ENCODE data around the gene BCAP31. TPM values are rescaled to one million over a fixed set of nuclear protein-coding genes. Genes with fewer than 3 reads are reported as not detected.
"Not testable (repeated sequence)": the region's sequence is repeated elsewhere in the genome, so short reads cannot be mapped to it uniquely, and the experiment has no call there.

BCAP31 gene
- total RNA-seq, 1 donor from 2014 or later, result 126 TPM

DNA sequence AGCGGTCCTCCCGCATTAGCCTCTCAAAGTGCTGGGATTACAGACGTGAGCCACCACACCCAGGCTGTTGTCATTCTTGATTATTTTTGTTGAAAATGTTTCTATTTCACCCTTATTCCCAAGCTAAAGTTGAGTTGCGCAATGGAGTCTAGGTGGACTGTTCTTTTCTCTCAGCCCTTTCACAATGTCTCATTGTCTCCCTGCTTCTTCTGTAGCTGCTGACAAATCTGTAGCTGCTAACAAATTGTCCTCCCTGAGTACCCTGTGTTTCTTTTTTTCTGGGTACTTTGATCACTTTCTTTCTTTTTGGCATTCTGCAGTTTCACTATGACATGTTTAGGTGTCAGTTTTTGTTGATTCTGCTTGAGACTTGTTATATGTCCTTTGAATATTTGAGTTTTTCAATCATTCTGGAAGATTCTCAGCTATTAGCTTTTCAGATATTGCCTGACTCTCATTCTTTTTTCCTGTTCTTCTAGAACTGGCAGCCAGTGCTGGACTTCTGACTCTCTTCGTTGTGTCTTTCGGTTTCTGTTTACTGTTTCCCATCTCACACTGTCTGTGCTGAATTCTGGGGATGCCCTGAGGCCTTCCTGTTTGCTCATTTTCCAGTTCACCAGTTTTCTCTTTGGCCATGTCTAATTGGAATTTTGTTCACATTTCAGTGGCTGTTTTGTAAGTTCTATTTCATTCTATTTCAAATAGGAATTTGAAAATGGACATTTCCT, 7.1 kb upstream of the BCAP31 start:
- Histone ChIP-seq H3K27me3 (no peaks in the 10 kb centered on the region), H3K4me3 (no peak overlapping the region), H3K9me3 (no peaks in the 10 kb centered on the region), H3K36me3 (no peaks in the 10 kb centered on the region), H3K27ac (no peak overlapping the region), H3K4me1 (peaks cover 20% of the 10 kb centered on the region)
- TF ChIP-seq POLR2A (IDR thresholded peaks at IDR 0.05) (no peak), POLR2AphosphoS5 (IDR thresholded peaks at IDR 0.05; ENCODE audit: insufficient read depth in 1 of 2, low read depth in 1 of 2) (no peak)
- TF ChIP-seq, protein P1, sequence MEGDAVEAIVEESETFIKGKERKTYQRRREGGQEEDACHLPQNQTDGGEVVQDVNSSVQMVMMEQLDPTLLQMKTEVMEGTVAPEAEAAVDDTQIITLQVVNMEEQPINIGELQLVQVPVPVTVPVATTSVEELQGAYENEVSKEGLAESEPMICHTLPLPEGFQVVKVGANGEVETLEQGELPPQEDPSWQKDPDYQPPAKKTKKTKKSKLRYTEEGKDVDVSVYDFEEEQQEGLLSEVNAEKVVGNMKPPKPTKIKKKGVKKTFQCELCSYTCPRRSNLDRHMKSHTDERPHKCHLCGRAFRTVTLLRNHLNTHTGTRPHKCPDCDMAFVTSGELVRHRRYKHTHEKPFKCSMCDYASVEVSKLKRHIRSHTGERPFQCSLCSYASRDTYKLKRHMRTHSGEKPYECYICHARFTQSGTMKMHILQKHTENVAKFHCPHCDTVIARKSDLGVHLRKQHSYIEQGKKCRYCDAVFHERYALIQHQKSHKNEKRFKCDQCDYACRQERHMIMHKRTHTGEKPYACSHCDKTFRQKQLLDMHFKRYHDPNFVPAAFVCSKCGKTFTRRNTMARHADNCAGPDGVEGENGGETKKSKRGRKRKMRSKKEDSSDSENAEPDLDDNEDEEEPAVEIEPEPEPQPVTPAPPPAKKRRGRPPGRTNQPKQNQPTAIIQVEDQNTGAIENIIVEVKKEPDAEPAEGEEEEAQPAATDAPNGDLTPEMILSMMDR (IDR thresholded peaks at IDR 0.05), result no peak
- intact Hi-C loops (cut with DNase I), result no loop called here
- no peak for DNase-seq (ENCODE audit: extremely low spot score in 2 of 2)

DNA sequence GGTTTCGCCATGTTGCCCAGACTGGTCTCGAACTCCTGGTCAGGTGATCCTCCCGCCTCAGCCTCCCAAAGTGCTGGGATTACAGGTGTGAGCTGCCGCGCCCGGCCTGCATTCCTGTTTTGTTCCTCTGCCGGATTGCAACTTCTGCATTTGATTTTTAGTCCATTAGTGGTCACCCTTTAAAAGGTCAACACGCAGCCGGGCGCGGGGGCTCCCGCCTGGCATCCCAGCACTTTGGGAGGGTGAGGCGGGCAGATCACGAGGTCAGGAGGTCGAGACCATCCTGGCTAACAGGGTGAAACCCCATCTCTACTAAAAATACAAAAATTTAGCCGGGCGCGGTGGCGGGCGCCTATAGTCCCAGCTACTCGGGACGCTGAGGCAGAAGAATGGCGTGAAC, 5.9 kb upstream of the BCAP31 start:
- H3K27ac ChIP-seq; H3K36me3 ChIP-seq; DNase-seq (ENCODE audit: extremely low spot score in 2 of 2); H3K27me3 ChIP-seq; H3K4me3 ChIP-seq; H3K9me3 ChIP-seq; intact Hi-C loops (cut with DNase I): not testable (repeated sequence)
- peaks cover 31% of the 10 kb centered on the region for H3K4me1 ChIP-seq

DNA sequence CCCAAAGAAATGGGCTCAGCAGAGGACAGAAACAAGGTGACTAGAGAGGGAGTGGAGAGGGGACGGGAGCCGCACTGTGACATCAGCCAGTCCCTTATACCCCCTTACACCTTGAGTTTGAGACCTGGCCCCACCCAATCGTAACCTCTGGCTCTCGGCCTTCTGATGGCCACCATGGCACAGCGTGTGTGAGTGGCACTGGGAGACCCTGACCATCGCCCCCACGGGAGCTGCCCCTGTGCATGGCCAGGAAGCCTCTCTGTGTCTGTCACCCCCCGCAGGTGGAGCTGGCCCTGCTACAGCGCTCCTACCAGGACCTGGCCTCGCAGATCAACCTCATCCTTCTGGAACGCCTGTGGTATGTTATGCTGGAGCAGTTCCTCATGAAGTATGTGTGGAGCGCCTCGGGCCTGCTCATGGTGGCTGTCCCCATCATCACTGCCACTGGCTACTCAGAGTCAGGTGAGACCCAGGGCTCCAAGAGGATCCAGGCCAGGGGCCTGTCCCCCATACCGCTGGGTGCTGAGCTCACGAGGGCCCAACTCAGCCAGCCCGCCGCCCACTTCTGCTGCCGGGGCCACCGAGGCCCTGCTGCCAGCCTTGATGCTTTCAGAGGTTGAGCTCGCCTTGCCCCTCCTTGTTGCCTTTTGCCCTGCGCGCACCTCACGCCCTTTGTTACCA, 4.9 kb upstream of the BCAP31 start:
- DNase-seq (ENCODE audit: extremely low spot score in 2 of 2), result no peak
- Histone ChIP-seq H3K9me3 (no peaks in the 10 kb centered on the region), H3K4me3 (no peak overlapping the region), H3K27ac (no peak overlapping the region), H3K36me3 (no peaks in the 10 kb centered on the region), H3K4me1 (peaks cover 36% of the 10 kb centered on the region), H3K27me3 (no peaks in the 10 kb centered on the region)
- TF ChIP-seq, protein P1 (IDR thresholded peaks at IDR 0.05), result no peak
- intact Hi-C loops (cut with DNase I), result no loop called here

DNA sequence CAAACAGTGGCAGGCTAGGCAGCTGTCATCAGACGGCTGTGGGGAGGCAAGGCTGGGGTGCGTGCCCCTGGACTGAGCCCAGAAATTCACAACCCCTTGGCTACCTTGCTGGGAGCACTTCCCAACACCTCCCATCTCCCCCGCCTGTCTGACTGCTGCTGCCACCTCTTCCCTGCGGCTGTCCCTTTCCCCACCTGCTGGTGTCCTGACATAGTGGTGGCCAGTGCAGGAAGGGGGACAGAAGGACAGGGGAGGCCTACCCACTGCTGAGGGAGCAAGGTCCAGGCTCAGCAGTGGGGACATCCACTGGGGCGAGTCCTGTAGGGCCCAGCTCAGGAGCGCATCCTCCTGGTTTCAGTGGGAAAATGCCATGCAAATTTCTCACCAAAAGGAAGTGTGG, 3.9 kb upstream of the BCAP31 start:
- no peak for DNase-seq (ENCODE audit: extremely low spot score in 2 of 2)
- TF ChIP-seq POLR2AphosphoS5 (IDR thresholded peaks at IDR 0.05; ENCODE audit: insufficient read depth in 1 of 2, low read depth in 1 of 2), result no peak
- TF ChIP-seq POLR2A (IDR thresholded peaks at IDR 0.05), result no peak
- TF ChIP-seq, protein P1 (IDR thresholded peaks at IDR 0.05), result no peak
- intact Hi-C loops (cut with DNase I), result no loop called here
- Histone ChIP-seq H3K4me3 (no peak overlapping the region), H3K9me3 (no peaks in the 10 kb centered on the region), H3K27ac (no peak overlapping the region), H3K36me3 (no peaks in the 10 kb centered on the region), H3K4me1 (peaks cover 37% of the 10 kb centered on the region), H3K27me3 (no peaks in the 10 kb centered on the region)

DNA sequence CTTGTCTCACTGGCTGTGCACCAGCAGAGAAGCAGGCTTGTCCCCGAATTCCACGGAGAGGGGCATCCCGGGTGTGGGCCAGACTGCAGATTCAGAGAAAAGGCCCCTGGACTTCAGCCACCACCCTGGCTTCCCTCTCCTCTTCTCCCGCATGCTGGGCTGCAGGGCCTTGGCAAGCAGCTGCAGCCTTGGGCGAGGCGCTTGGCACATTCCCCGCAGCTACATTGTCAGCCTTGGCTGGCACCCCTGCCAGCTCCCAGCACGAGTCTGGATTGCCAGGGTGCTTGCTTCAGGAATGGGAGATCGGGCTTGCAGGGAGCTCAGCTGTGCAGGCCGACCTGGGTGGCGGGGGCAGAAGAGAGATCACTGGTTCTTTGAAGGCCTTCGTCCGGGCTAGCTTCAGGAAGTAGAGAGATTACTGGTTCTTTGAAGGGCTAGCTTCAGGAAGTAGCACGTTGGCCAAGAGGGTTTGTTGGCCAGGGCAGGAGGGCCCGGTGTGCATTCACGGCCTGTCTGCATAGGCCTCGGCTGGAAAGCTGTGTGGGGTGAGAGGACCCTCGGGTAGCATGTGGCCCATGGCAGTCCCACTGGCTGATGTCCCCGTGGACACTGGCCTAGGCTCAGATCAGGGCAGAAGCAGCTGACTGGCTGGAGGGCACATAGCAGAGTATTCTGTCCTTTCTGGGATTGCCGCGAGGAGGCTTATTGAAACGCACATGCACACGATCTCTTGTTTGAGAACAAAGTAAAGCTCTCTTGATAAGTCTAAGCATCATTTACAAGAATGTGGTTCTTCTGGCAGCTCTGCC, 3.1 kb upstream of the BCAP31 start:
- H3K4me3 ChIP-seq, result peak overlapping the region; percentile 17 to 63
- H3K27ac ChIP-seq, result peak overlapping the region; percentile 78
- H3K27me3 ChIP-seq, result no peaks in the 10 kb centered on the region
- intact Hi-C loops (cut with DNase I), result no loop called here
- no peaks in the 10 kb centered on the region for H3K36me3 ChIP-seq
- H3K4me1 ChIP-seq, result peaks cover 44% of the 10 kb centered on the region
- TF ChIP-seq POLR2A (IDR thresholded peaks at IDR 0.05) (no peak), POLR2AphosphoS5 (IDR thresholded peaks at IDR 0.05; ENCODE audit: insufficient read depth in 1 of 2, low read depth in 1 of 2) (no peak)
- H3K9me3 ChIP-seq, result no peaks in the 10 kb centered on the region
- DNase-seq (ENCODE audit: extremely low spot score in 2 of 2), result no peak

All from vagina (tissue), 2 donors.